Thyroid gland (tissue), 4 donors: ENCODE results near the gene SLC15A5.

Source experiments
- CTCF ChIP-seq, 6 experiments: fragments of 200-600 bp in 3 of 6; fragments of 450-650 bp in 3 of 6; sonication (generic) in 3 of 6; IDR thresholded peaks; one replicate each; pipeline ENCODE4 v1.5.1; 2016 to 2019; ENCODE audit warnings: antibody characterized with exemption in 6 of 6, mild to moderate bottlenecking in 2 of 6, inconsistent platforms in 1 of 6, moderate library complexity in 1 of 6
- POLR2A ChIP-seq, 2 donors: fragments of 450-650 bp; IDR thresholded peaks; one replicate each; pipeline ENCODE4 v1.6.1; 2017; ENCODE audit warnings: antibody characterized with exemption in 2 of 2, mild to moderate bottlenecking in 2 of 2, moderate library complexity in 1 of 2

- no peak for TF ChIP-seq CTCF (IDR thresholded peaks at IDR 0.05)
- no peak for TF ChIP-seq POLR2A (IDR thresholded peaks at IDR 0.05)
Measured at GRCh38 chr12:16163901-16164300, 113.6 kb downstream of the SLC15A5 start.
